T follicular helper cell (primary cell): ENCODE measurements around the gene THSD7B.
"Not testable (repeated sequence)": the region's sequence is repeated elsewhere in the genome, so short reads cannot be mapped to it uniquely, and the experiment has no call there.

ENCODE experiments used
- DNase-seq: peaks from one replicate; pipeline ENCODE4 v3.0.0-alpha.2; 2020; ENCODE audit warnings: low read depth

The THSD7B gene

DNA sequence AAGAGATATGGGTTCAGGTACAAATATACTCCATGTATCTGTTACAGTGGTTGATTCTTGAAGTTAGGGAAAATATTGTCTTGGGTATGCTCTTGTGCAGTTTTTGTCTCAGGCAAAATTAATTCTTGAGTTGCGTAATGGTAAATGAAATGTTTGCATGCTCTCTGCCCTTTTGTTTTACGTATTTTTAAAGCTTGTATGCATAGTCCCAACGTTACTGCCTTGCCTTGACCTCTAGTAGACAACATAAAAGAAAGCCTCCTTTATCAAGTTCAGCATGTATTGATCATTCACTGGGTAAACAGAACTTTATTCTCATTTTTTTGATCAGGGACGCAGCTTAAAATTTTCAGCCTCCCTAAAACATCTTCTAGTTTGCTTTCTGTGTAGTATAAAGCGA lies 283.1 kb downstream of the THSD7B start:
- no peak for DNase-seq

DNA sequence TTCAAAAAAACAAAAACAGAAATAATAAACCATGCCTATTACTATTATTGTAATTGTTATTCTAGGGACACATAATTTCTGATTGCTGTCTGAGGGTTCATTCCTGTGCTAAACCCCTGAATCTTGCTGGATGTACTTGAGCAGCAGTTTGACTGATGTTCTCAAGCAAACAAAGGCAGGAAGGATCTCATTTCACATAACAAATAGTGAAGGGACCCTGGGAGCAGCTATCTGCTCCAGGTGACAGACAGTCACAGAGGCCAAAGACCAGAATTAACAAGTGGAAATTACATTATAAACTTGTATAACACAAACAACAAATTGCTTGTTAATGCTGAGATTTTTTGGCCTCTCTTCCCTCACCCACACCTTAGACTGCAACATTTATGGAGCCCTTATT lies 284.2 kb downstream of the THSD7B start:
- no peak for DNase-seq

DNA sequence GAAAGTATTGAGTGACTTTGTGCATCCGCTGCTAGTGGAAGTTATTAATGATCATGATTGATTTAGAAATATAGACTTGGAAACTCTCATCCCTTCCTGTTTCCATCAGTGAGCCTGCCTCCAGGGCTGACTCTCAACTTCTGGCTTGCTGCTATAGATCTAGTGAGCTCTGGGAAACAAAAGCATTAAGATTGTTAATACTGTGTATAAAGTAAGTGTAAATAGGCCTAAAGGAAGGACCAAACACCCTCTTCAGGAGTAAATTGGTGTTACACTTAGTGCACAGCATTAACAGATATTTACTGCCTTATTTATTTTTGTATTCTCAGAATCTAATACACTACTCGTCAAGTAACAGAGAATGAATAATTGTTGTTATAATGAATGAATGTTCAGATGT lies 285.6 kb downstream of the THSD7B start:
- no peak for DNase-seq

DNA sequence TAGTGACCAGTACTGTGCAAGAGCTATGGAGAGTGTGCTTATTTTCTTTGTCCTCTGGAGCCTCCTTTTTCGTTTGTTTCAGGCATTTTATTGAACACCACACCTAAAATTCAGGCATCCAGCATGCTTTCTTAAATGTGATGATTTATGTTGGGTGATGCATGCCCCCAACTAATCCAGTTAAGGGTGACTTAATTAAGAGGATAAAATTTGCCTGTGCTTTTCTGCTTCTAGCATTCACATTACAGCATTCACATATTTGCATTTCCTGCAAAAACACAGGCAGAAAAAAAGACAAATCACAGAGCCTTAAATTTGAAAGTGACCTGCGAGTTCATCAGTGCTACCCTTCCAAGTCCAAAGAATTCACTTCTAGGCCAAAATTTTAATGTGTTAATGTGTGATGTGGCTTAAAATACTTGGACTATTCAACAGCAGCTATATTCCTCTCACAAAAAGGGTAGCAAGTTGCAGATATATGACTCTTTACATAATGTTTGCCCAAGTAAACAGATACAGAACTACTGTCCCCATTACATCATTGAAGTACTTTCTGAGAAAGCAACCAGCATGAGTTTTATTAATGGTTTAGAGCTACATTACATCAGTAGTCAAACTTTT lies 286.5 kb downstream of the THSD7B start:
- no peak for DNase-seq

DNA sequence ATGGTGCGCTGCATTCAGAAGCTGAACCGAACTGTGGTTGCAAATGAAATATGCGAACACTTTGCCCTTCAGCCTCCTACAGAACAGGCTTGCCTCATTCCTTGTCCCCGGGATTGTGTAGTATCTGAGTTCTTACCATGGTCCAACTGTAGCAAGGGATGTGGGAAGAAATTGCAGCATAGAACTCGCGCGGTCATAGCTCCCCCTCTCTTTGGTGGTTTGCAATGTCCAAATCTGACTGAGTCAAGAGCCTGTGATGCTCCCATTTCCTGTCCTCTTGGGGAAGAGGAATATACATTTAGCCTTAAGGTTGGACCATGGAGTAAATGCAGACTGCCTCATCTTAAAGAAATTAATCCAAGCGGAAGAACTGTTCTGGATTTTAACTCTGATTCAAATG lies 291.4 kb downstream of the THSD7B start:
- DNase-seq, result no peak

DNA sequence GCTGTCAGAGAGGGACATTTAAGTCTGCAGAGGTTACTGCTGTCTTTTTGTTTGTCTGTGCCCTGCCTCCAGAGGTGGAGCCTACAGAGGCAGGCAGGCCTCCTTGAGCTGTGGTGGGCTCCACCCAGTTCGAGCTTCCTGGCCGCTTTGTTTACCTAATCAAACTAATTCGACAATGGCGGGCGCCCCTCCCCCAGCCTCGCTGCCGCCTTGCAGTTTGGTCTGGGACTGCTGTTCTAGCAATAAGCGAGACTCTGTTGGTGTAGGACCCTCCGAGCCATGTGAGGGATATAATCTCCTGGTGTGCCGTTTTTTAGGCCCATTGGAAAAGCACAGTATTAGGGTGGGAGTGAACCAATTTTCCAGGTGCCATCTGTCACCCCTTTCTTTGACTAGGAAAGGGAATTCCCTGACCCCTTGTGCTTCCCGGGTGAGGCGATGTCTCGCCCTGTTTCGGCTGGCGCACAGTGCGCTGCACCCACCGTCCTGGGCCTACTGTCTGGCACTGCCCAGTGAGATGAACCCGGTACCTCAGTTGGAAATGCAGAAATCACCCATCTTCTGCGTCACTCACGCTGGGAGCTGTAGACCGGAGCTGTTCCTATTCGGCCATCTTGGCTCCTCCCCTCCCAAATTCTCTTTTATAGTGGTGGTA lies 310.9 kb downstream of the THSD7B start:
- DNase-seq, result not testable (repeated sequence)

DNA sequence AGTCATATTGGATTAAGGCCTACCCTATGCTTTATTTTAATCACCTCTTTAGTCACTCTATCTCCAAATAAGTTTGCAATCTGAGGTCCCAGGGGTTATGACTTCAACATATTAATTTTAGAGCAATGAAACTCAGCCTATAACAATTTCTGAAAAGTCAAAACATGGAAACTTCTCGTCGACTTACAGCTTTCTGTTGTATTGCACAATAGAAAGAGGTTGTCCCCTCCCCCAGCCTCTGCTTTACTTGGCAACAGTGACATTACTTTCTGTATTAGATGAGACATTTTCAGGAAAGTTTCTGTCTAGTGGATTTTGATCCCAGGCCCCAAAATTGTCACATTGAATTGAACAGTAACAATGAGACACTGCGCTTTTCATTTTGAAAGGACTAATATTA lies 326.4 kb downstream of the THSD7B start:
- DNase-seq, result no peak

DNA sequence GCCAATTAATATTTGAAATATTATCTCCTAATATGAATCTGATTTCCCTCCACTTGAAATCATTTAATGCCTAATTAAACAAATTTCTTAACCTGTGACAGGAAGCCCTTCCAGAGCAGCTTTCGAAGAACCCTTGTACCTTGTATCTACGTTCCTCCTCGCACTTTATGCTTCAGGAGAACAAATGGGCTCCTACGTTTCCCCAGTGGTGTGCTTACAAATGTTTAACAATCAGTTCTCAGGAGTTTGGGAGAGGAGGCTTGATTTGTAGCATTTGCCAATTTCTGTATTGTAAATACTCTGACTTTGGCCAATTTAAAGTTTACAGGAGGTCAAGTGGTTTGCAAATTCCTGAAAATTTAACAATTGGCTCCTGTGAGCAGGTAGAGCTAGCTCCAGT lies 327.8 kb downstream of the THSD7B start:
- DNase-seq, result no peak

DNA sequence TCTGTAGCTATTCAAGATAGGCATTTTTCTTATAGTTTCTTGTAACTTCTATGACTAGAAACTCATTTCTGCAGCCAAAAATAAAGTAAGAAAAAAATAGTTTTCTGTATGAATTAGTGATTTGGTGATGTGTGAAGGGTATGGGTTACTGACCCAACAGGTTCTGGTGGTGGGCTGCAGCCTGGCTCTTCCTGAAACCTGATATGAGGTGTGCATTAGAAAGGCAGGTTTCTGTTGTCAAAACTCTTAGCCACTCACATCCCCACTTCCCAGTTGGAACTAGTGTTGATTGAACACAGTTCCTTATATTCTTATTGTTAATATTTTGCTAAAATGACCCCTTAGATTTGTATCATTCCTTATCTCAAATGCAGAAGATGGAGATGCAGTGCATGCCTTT lies 330.8 kb downstream of the THSD7B start:
- DNase-seq, result no peak

DNA sequence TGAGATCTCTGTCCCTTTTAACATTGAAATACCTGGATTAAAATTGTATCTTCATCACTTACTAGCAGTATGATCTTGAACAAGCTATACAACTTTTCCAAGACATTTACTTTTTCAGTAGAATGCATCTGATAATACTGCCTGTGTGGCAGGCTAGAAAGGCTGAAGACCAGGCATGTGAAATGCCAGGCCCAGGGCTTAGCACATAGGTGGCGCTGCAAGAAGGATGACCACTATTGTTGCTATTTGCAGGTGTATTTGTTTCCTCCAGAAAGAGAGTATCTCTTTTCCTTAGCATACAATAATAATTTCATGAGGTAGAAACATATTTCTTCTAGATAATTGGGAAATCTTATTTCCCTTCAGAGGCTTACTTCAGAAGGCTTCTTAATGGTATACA lies 331.3 kb downstream of the THSD7B start:
- DNase-seq, result no peak

DNA sequence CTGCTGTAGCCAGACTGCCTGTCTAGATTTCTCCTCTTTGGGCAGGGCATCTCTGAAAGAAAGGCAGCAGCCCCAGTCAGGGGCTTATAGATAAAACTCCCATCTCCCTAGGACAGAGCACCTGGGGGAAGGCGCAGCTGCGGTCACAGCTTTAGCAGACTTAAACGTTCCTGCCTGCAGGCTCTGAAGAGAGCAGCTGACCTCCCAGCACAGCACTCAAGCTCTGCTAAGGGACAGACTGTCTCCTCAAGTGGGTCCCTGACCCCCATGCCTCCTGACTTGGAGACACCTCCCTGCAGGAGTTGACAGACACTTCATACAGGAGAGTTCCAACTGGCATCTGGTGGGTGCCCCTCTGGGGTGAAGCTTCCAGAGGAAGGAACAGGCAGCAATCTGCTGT lies 336.5 kb downstream of the THSD7B start:
- DNase-seq, result not testable (repeated sequence)

DNA sequence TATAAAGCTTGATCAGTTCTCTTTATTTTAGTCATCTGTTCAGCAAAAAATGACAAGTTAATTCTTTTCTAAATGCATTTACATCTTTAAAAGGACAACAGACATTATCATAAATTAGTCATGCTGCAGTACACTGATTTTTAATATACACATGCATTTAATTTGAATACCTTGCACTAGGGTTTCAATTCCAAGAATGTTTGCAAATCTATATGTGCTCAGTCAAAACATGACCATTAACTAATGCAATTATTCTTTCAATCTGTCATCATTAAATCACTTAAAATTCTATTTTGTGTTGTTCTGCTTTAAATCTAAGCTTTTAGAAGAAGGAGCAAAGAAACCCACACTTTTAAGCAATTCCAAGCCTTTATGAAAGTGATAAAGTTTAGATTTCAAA lies 342.6 kb downstream of the THSD7B start:
- no peak for DNase-seq

DNA sequence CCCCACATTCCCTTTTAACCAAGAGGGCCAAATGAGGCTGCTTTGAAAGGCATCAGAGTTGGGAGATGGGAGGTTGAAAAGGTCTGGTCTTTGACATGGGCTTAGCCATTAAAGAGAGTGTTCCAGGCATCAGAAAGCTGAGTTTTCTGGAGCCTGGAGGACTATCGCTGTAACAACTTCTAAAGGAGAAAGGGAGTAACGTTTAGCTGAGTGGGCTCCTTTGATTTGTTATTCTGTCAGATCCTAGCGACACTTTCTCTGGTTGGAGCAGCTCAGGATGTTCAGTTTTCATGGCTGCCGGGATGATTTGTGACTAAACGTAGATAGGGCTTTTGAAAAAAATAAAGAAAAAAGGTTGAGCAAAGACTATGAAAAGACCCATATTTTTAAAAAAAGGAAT lies 346.6 kb downstream of the THSD7B start:
- DNase-seq, result no peak

DNA sequence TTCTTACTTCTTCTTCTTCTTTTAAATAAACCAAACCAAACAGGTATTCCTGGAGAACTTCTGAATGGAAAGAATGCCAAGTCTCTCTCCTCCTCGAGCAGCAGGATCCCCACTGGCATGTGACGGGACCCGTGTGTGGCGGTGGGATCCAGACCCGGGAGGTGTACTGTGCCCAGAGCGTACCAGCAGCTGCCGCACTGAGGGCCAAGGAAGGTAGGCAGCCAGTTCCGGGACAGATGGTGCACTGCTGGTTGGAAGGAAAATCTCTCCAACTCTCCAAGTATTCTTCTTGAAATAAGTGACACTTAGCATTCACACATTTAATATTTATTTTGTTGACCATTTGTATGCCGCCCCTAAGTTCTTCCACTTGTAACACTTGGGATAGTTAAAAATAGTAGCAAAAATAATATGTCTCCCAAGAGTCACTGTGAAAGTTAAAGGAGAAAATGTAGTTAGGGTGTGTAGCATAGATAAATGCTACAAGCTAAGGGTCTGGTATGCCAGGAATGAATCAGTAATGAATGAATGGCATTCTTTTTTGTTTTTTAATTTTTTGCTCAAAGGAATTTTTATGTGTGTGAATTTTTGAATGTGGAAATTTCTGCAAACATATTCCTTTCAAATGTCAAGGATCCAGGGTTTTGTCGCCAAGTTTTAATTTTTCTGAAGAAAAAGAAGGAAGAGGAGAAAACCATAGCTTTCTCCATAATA lies 349.9 kb downstream of the THSD7B start:
- no peak for DNase-seq

DNA sequence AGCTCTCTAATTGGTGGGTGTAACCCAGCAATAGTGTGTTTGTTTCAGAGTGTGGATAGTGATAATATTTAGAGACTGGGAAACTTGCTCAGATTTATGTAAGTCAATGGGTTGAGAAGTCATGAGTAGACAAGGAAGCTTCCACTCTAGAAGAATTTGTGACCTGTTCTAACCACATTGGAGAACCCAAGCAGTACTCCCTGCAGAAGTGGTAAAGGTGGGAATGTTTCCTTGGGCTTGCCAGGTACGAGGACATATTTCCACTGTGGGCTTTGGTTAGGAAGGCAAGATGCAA lies 350.4 kb downstream of the THSD7B start:
- DNase-seq, result no peak

DNA sequence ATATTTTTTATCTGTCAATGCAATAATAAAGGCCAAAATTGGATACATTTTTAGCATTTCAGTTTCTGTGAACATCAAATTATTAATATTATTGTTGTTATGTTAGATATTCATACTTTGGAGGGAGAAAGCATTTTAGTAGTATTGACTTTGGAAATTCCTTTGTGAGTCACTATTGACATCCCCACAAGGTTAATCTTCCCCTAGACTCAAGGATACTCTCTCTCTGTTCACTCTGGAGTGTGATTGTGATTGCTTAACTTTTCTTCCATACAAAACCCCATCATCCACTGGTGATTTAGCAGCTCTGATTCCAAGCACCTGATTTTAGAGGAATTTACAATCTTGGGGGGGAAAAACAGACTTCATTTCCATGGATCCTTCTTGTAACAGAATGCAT lies 352.0 kb downstream of the THSD7B start:
- no peak for DNase-seq

DNA sequence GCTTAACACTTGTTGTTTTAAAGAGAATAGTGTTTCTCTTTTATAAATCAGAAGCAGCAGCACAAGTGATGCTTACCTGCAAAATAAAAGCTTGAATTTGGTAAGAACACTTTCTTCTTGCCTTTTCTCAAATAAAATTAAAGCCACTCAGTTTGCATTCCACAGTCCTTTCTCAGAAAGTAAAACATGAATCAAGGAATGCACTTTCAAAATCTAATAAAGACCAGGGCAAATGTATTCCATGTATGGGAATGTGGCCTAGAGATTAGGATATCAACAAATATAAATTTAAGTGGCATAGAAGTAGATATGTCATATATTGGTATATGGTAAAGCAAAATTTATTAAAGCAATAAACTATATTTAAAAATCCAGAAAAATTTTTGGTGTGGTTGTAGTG lies 352.8 kb downstream of the THSD7B start:
- DNase-seq, result no peak

DNA sequence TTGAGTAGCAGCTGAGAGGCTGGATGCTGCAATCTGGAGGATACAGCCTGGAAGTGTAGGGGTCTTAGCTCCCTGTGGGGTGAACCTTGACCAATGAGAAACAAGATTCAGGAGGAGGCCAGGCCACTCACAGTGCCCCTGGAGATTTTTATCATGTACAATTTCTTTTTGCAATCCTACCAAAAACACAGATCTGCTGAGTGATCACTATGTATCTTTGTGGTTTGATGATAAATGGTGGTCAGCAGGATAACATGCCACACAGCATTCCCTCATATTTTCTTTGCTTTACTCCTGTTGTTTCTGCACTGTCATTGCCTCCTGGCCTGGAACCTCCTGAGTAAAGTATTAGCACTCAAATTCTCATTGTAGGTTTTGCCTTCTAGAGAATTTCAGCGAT lies 357.9 kb downstream of the THSD7B start:
- no peak for DNase-seq

DNA sequence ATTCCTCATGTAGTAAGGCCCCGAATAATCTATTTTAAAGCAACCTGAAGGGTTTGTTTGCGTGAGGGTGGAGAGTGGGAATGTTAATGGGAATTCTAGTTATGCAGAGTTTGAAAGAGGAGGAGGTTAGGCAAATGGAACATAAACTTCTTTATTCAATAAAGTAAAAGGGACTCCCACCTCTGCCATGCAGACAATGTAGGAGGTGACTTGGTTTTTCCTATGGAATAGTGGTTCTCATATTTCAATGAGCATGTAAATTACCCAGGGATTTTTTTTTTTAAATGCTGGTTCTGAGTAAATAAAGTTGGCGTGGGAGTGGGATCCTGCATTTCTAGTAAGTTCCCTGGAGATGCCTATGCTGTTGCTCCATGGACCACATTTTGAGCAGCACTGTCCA lies 367.9 kb downstream of the THSD7B start:
- DNase-seq, result no peak

DNA sequence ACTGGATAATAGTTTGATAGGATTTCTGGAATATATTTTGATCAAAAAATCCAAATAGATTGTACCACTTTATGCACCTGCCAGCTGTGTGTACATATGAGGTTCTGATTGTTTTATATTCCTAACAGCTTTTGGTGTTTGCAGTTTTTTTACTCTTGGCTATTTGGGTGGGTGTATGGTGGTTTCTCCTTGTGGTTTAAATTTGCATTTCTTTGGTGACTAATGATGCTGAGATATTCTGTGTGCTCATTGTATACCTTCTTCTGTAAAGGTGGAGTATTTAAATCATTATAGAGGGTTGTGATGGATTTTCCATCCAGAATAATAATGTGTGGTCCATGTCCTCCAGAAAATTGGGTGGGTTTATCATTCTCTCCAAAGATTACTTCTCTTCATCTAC lies 372.9 kb downstream of the THSD7B start:
- DNase-seq, result no peak

DNA sequence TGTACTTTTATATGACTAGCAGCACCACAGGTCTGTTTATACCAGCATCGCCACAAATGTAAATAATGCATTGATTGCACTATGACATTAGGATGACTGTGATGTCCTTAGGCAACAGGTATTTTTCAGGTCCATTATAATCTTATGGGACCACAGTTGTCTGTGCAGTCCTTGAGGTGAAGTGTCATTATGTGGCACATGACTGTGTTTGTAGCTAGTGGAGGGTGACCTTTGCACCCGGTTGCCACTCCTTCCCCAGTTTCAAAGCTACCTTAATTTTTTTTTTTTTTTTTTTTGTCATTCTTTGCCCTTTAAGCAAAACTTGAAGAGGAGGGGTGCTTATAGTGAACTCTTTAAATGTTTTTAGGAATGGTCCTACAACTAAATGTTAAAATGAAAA lies 386.4 kb downstream of the THSD7B start:
- no peak for DNase-seq

DNA sequence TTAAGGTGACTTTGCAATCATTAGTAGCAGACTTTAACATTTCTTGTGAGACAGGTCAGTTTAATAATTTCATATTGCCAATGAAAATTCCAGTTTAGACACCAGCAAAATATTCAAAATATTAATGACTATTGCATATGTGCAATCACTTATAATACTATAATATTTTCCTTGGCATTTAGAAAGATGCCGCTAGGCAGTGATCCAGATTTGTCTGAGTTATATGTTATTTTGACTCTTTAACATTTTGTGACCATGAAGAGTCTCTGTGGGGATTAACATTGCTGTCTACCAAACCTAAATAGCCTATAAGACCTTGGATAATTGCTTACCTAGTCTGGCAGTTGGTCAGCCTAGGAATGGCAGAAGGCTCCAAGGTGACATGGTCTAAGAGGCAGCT lies 389.6 kb downstream of the THSD7B start:
- no peak for DNase-seq

DNA sequence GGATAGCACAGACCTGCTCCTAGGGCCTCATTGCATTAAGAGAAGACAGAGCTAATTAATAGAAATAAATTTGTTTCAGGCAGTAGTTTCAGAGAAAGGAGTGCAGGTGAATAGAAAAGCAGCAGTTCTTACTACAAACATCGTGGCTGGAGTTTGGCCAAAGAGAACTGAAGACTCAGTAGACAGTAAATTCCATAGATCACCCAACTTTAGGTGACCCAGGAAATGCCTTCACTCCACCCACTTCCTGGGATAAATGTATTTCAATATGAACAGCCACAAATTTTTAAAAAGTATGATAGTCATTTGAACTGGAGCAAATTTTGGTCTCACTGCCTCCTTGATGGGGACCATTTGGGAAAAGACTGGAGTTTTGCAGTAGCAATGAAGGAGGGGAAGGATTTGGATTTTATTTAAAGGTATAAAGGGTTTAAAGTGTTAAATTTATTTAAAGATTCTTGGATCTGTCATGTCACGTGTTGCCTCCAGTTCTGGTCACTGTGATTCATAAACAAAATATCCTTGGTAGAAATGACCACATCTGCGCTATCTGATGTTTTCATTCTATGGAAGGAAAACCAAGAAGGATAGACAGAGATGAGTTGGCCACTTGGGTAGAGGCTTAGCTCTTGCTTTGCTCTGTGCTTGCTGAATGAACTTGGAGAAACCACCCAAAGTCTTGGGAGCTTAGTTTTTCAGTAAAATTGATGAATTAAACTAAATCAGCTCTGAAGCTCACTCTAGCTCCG lies 390.2 kb downstream of the THSD7B start:
- DNase-seq, result no peak
